HepG2 (cell line): ENCODE measurements around the gene C1QTNF6. TPM values are rescaled to one million over a fixed set of nuclear protein-coding genes. Genes with fewer than 3 reads are reported as not detected.

ENCODE experiments used
- ATF2 ChIP-seq: sonication (generic); formaldehyde crosslinking; IDR thresholded peaks from 2 replicates; pipeline ENCODE4 v1.4.0; 2020; ENCODE audit warnings: missing genetic modification reagents
- GATAD2A ChIP-seq: IDR thresholded peaks from 2 replicates; pipeline ENCODE4 v1.6.1; 2016
- HNF4A ChIP-seq: sonication (generic); formaldehyde crosslinking; IDR thresholded peaks from 2 replicates; pipeline ENCODE4 v1.4.0; 2020; ENCODE audit warnings: missing genetic modification reagents
- HNRNPLL ChIP-seq: fragments of 200-400 bp; formaldehyde crosslinking; IDR thresholded peaks from 2 replicates; pipeline ENCODE4 v1.6.1; 2017; ENCODE audit warnings: mild to moderate bottlenecking, low read depth, low read length; ENCODE audit not compliant: poor library complexity, severe bottlenecking
- HOXA7 ChIP-seq: sonication (generic); formaldehyde crosslinking; IDR thresholded peaks from 2 replicates; pipeline ENCODE4 v1.8.1; 2022; ENCODE audit warnings: mild to moderate bottlenecking, missing genetic modification reagents, moderate library complexity
- PATZ1 ChIP-seq: sonication (generic); formaldehyde crosslinking; IDR thresholded peaks from 2 replicates; pipeline ENCODE4 v1.4.0; 2020; ENCODE audit warnings: missing genetic modification reagents
- PBX2 ChIP-seq: IDR thresholded peaks from 2 replicates; pipeline ENCODE4 v1.6.1; 2016; ENCODE audit warnings: control low read depth
- RERE ChIP-seq: IDR thresholded peaks from 2 replicates; pipeline ENCODE4 v1.6.1; 2016; ENCODE audit warnings: low read depth, missing genetic modification reagents, missing compliant biosample characterization
- RFXAP ChIP-seq: sonication (generic); formaldehyde crosslinking; IDR thresholded peaks from 2 replicates; pipeline ENCODE4 v1.4.0; 2020; ENCODE audit warnings: missing genetic modification reagents, borderline replicate concordance
- SMARCC2 ChIP-seq: fragments of 450-650 bp; IDR thresholded peaks from 2 replicates; pipeline ENCODE4 v1.6.1; 2017; ENCODE audit warnings: antibody characterized with exemption, mild to moderate bottlenecking
- YEATS4 ChIP-seq: sonication (generic); formaldehyde crosslinking; IDR thresholded peaks from 2 replicates; pipeline ENCODE4 v1.4.0; 2020; ENCODE audit warnings: missing genetic modification reagents, borderline replicate concordance
- ZNF10 ChIP-seq: sonication (generic); formaldehyde crosslinking; IDR thresholded peaks from 2 replicates; pipeline ENCODE4 v1.4.0; 2020; ENCODE audit warnings: mild to moderate bottlenecking, low read depth, missing genetic modification reagents, borderline replicate concordance
- ZNF234 ChIP-seq: sonication (generic); formaldehyde crosslinking; conservative IDR thresholded peaks from 2 replicates; pipeline ENCODE4 v1.5.1; 2020; ENCODE audit warnings: mild to moderate bottlenecking, missing genetic modification reagents
- ZNF687 ChIP-seq: sonication (generic); formaldehyde crosslinking; IDR thresholded peaks from 2 replicates; pipeline ENCODE4 v1.5.1; 2020; ENCODE audit warnings: mild to moderate bottlenecking, missing genetic modification reagents, moderate library complexity
- polyA plus RNA-seq, 8 experiments: library from polyadenylated mRNA; depleted of rRNA in 3 of 8; stranded (reverse) in 7 of 8; unstranded in 1 of 8; fragments of >200 nt; fragmentation: Illumina TruSeq in 4 of 8; extraction: Trizol in 4 of 8; gene quantifications; 2 replicates each; pipeline versions ENCODE4 v1.2.1 to v1.2.3, GENCODE V29; 2011 to 2016; ENCODE audit warnings: low read depth in 4 of 8, missing spikeins in 1 of 8, mixed read lengths in 1 of 8; ENCODE audit not compliant: insufficient read depth in 1 of 8
- total RNA-seq, 5 experiments: library from RNA; depleted of rRNA; stranded (reverse); fragments of >200 nt; fragmentation: Illumina TruSeq; extraction: Trizol; gene quantifications; 2 replicates each; pipeline ENCODE4 v1.2.3, GENCODE V29; 2016; ENCODE audit warnings: low read depth in 1 of 5

C1QTNF6 gene
- total and polyA plus RNA-seq, 2 of the 13 experiments (the other 11 are each of a cell fraction or from before 2014, with no cell fraction given) = 2.7 to 6.9 TPM

- TF ChIP-seq PATZ1 (CRISPR knock-in tag) = peak; percentile 72
- TF ChIP-seq RFXAP = peak; percentile 56; the same call in 1 of the 2 replicates
- TF ChIP-seq HNF4A (CRISPR knock-in tag) = peak; percentile 69
- TF ChIP-seq ATF2 (CRISPR knock-in tag) = no peak
- no peak for TF ChIP-seq PBX2 (CRISPR knock-in tag)
- TF ChIP-seq SMARCC2 = no peak
- no peak for TF ChIP-seq ZNF10 (CRISPR knock-in tag)
- TF ChIP-seq YEATS4 (CRISPR knock-in tag) = no peak
- 0 out of 2 replicates have a peak, but pooled peaks have one; percentile 13 for TF ChIP-seq GATAD2A (CRISPR knock-in tag)
- no peak for TF ChIP-seq HNRNPLL
- TF ChIP-seq ZNF234 (CRISPR knock-in tag) = no peak
- peak; percentile 36 for TF ChIP-seq ZNF687 (CRISPR knock-in tag)
- TF ChIP-seq RERE (CRISPR knock-in tag) = no peak
- no peak for TF ChIP-seq HOXA7 (CRISPR knock-in tag)
Measured at GRCh38 chr22:37212174-37212906, 24.3 kb upstream of the C1QTNF6 start, which contains the start of gene SSTR3 (continued).
